ENCODE results near the gene PRSS22.

- TF ChIP-seq CTCF (conservative IDR thresholded peaks at IDR 0.05 in 1 of 2, IDR thresholded peaks at IDR 0.05 in 1 of 2; ENCODE audit: extremely low read depth in 1 of 2, insufficient read depth in 1 of 2, low read depth in 1 of 2, low read length in 2 of 2) (no peak), EZH2 (IDR thresholded peaks at IDR 0.05; ENCODE audit: borderline replicate concordance, low read length) (no peak)
These were observed 54.3 kb downstream of the PRSS22 start for GRCh38 chr16:2803545-2804195.
